ENCODE results near the gene YPEL2. TPM values are rescaled to one million over a fixed set of nuclear protein-coding genes. Genes with fewer than 3 reads are reported as not detected.

The YPEL2 gene
- polyA plus RNA-seq, 1 experiment, result 9.2 TPM

- Histone ChIP-seq H3K36me3 (ENCODE audit: control insufficient read depth, insufficient read depth, low read length) (peaks cover 3% of the 10 kb centered on the region), H3K4me3 (ENCODE audit: low read depth, low read length) (no peak overlapping the region), H3K27me3 (ENCODE audit: control insufficient read depth, insufficient read depth, low read length) (no peaks in the 10 kb centered on the region)
- CTCF ChIA-PET, result interaction anchor here (0.8 kb wide), 1 partner anchor 21 kb away, joined by 3 read pairs; no protein-coding TSS in a partner anchor
- no peak for DNase-seq (ENCODE audit: low read depth)
- POLR2A ChIA-PET, result no interaction called here
- TF ChIP-seq, protein P1, sequence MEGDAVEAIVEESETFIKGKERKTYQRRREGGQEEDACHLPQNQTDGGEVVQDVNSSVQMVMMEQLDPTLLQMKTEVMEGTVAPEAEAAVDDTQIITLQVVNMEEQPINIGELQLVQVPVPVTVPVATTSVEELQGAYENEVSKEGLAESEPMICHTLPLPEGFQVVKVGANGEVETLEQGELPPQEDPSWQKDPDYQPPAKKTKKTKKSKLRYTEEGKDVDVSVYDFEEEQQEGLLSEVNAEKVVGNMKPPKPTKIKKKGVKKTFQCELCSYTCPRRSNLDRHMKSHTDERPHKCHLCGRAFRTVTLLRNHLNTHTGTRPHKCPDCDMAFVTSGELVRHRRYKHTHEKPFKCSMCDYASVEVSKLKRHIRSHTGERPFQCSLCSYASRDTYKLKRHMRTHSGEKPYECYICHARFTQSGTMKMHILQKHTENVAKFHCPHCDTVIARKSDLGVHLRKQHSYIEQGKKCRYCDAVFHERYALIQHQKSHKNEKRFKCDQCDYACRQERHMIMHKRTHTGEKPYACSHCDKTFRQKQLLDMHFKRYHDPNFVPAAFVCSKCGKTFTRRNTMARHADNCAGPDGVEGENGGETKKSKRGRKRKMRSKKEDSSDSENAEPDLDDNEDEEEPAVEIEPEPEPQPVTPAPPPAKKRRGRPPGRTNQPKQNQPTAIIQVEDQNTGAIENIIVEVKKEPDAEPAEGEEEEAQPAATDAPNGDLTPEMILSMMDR (IDR thresholded peaks at IDR 0.05; ENCODE audit: insufficient read depth, low read depth, low read length), result no peak
These were observed 70.3 kb downstream of the YPEL2 start for GRCh38 chr17:59401725-59402124.

DNA sequence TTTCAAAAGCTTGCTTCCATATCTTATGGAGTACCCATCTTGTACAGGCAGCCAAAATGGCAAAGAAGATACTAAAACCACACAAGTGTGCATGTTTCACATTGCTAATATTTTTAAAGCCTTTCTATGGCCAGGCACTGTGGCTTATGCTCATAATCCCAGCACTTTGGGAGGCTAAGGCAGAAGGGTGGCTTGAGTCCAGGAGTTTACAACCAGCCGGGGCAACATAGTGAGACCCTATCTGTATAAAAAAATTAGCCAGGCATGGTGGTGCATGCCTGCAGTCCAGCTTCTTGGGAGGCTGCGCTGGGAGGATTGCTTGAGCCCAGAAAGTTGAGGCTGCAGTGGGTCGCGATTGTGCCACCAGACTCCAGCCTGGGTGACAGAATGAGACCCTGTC, 71.3 kb downstream of the YPEL2 start:
- ChIA-PET CTCF (interaction anchor here (0.6 to 1.4 kb wide), 3 partner anchors 24 to 73 kb away, joined by 3 to 4 read pairs (median 4); no protein-coding TSS in a partner anchor), POLR2A (no interaction called here)
- Histone ChIP-seq H3K36me3 (ENCODE audit: control insufficient read depth, insufficient read depth, low read length) (peaks cover 1% of the 10 kb centered on the region; the same call in 1 of the 2 replicates), H3K27me3 (ENCODE audit: control insufficient read depth, insufficient read depth, low read length) (no peaks in the 10 kb centered on the region), H3K4me3 (ENCODE audit: low read depth, low read length) (no peak overlapping the region)
- TF ChIP-seq, protein P1 (IDR thresholded peaks at IDR 0.05; ENCODE audit: insufficient read depth, low read depth, low read length), result no peak
- DNase-seq (ENCODE audit: low read depth), result no peak

- POLR2A ChIA-PET, result no interaction called here
These were observed 73.0 kb downstream of the YPEL2 start for GRCh38 chr17:59404471-59404870.

DNA sequence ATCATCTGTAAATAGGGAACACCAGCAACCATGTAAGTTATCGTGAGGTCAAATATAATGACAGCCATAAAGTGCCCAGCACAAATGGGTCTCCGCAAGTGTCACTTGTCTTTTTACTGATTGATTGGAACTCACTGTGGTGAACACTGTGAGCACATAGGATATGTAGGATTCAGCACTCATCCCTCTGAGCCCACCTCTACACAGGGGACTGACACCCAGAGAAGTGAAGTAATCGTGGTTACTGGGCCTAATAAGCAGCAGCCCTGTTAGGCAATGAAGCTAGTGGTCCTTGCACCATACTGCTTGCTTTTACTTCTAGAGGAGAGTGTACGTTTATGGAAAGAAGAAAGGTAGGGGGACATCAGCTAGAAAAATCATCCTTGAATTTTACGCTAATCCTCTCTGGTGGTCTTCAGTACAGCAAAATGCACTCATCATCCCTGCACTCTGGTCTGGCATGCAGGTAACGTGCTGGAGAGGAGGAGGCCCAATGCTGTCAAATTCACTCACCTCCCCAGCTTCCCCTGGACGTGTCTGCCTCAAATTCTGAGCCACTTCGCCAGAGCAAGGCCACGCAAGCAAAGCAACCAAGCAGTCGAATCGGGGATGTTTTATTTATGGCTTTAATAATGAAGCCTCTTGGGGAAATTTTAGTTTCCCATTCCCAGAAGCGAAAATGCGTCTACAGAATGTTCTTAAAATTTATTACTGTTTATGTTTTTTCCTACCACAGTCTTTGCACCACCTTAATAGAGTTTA, 74.7 kb downstream of the YPEL2 start:
- Histone ChIP-seq H3K4me3 (ENCODE audit: low read depth, low read length) (no peak overlapping the region), H3K27me3 (ENCODE audit: control insufficient read depth, insufficient read depth, low read length) (no peaks in the 10 kb centered on the region), H3K36me3 (ENCODE audit: control insufficient read depth, insufficient read depth, low read length) (no peaks in the 10 kb centered on the region)
- TF ChIP-seq, protein P1 (IDR thresholded peaks at IDR 0.05; ENCODE audit: insufficient read depth, low read depth, low read length), result no peak
- CTCF ChIA-PET, result interaction anchor here (0.7 to 1.2 kb wide), 3 partner anchors 14 to 77 kb away, joined by 3 to 4 read pairs (median 3); no protein-coding TSS in a partner anchor
- POLR2A ChIA-PET, result no interaction called here
- no peak for DNase-seq (ENCODE audit: low read depth)

More at GRCh38 chr17:59404471-59404870, 73.0 kb downstream of the YPEL2 start:
- CTCF ChIA-PET, result no interaction called here
- H3K27me3 ChIP-seq (ENCODE audit: control insufficient read depth, insufficient read depth, low read length), result no peaks in the 10 kb centered on the region
- no peaks in the 10 kb centered on the region for H3K36me3 ChIP-seq (ENCODE audit: control insufficient read depth, insufficient read depth, low read length)
- DNase-seq (ENCODE audit: low read depth), result no peak
- TF ChIP-seq, protein P1 (IDR thresholded peaks at IDR 0.05; ENCODE audit: insufficient read depth, low read depth, low read length), result no peak
- H3K4me3 ChIP-seq (ENCODE audit: low read depth, low read length), result no peak overlapping the region

GRCh38 chr17:59406808-59407381, 75.4 kb downstream of the YPEL2 start:
- Histone ChIP-seq H3K36me3 (ENCODE audit: control insufficient read depth, insufficient read depth, low read length) (no peaks in the 10 kb centered on the region), H3K27me3 (ENCODE audit: control insufficient read depth, insufficient read depth, low read length) (no peaks in the 10 kb centered on the region), H3K4me3 (ENCODE audit: low read depth, low read length) (no peak overlapping the region)
- POLR2A ChIA-PET, result no interaction called here
- TF ChIP-seq, protein P1 (IDR thresholded peaks at IDR 0.05; ENCODE audit: insufficient read depth, low read depth, low read length), result no peak
- CTCF ChIA-PET, result interaction anchor here (0.7 to 1.2 kb wide), 2 partner anchors 36 to 77 kb away, joined by 3 read pairs; no protein-coding TSS in a partner anchor
- no peak for DNase-seq (ENCODE audit: low read depth)

All from BJ (cell line).